ENCODE results near the gene IRF4.

IRF4 gene

DNA sequence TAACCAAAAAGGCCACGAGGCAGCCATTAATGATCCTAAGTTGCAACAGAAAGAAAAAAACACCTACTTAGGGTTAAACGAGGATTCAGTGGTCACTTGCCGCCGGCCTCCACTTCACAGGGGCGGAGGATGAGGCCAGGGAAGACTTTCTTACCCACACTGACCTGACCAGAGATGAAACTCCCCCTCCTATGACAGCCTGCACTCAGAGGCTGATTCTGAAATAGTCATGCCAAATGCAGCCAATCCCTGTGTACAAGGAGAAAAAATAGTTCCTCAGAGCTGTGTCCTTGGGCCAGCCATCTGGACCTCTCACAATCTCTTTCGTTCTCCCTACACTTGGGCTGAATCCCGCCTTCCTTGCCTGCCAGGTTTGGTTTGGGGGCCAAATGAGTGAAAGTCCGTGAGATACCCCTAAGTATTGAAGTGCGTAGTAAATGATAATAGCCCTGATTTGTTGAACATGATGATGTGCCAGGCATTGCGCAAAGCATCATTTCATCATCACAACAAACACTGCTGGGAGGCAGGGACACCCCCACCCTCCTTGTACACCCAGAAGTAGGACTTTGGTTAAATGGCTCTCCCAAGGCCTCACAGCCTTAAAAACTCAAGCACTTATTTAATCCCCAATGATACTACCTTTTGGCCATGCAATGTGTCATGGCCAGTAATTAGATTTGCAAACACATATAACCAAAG is 3.2 kb upstream of the IRF4 start:
- no peak for TF ChIP-seq POLR2A (IDR thresholded peaks at IDR 0.05; ENCODE audit: low read depth, low read length)
- no peak for TF ChIP-seq POLR2AphosphoS5 (IDR thresholded peaks at IDR 0.05; ENCODE audit: low read depth, low read length)
- TF ChIP-seq TAF1 (IDR thresholded peaks at IDR 0.05; ENCODE audit: borderline replicate concordance, low read depth, low read length) = no peak
- FAIRE-seq = peak; percentile 14

DNA sequence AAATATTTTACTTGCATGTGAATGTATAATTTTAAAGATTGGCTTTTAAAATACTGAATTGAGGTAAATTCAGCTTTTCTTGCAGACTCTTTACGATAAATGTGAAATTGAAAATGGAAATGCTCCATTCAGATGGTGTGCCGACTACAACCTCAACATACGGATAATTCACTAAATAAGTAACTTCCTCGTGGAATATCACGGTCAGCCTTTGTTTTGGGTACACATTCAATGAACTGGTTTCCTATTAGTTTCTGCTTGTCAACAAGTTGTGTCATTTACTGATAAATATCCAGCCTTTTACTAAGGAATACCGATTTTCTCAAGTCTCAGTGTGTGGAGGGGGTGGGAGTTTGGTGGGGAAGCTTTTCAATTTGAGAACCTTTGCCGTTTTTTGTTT is 2.4 kb upstream of the IRF4 start:
- DNase-seq (ENCODE audit: insufficient read length) (no peak), FAIRE-seq (no peak)
- TF ChIP-seq TAF1 (IDR thresholded peaks at IDR 0.05; ENCODE audit: borderline replicate concordance, low read depth, low read length) = no peak
- no peak for TF ChIP-seq POLR2A (IDR thresholded peaks at IDR 0.05; ENCODE audit: low read depth, low read length)
- TF ChIP-seq POLR2AphosphoS5 (IDR thresholded peaks at IDR 0.05; ENCODE audit: low read depth, low read length) = no peak

More for the DNA sequence above, 3.2 kb upstream of the IRF4 start:
- DNase-seq (ENCODE audit: insufficient read length) = no peak

DNA sequence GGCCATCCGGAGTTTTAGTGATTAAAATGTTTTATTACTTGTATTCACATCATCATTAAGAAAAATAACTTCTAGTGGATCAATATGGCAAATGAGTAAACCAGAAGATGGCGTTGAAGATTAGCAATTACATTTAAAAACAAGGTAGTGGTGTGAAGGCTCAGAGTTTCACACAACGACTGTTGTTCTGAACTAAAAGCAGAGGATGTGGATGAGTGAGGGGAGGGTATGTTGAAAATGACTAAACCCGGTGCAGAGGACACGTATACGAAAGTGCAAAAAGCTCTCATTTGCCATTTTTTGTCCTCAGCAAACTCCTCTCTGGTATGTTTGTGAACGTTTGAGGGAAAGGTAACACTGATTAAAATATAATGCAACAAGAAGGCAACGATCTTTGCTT is 1.9 kb upstream of the IRF4 start:
- FAIRE-seq = peak; percentile 96
- no peak for DNase-seq (ENCODE audit: insufficient read length)
- TF ChIP-seq POLR2AphosphoS5 (IDR thresholded peaks at IDR 0.05; ENCODE audit: low read depth, low read length) = peak; percentile 51
- TF ChIP-seq TAF1 (IDR thresholded peaks at IDR 0.05; ENCODE audit: borderline replicate concordance, low read depth, low read length) = peak; percentile 48; the same call in 1 of the 2 replicates
- no peak; the same call in 1 of the 2 replicates for TF ChIP-seq POLR2A (IDR thresholded peaks at IDR 0.05; ENCODE audit: low read depth, low read length)

DNA sequence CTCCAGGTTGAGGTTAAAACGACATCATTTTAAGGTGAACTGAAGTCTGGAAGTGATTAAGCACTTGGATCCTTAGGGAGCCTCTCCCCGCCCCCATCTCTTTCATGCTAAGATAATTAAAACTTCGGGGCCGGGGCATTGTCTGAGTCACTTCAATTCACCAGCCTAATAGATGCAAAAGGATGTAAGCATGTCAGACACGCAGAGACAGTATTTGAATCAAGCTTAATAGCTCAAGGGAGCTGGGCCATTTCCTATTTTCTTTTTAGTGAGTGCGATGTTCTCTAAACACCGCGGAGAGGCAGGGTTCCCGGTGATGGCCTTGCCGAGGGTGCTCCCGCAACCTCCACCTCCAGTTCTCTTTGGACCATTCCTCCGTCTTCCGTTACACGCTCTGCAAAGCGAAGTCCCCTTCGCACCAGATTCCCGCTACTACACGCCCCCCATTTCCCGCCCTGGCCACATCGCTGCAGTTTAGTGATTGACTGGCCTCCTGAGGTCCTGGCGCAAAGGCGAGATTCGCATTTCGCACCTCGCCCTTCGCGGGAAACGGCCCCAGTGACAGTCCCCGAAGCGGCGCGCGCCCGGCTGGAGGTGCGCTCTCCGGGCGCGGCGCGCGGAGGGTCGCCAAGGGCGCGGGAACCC is 516 bp upstream of the IRF4 start:
- TF ChIP-seq POLR2AphosphoS5 (IDR thresholded peaks at IDR 0.05; ENCODE audit: low read depth, low read length) (no peak), TAF1 (IDR thresholded peaks at IDR 0.05; ENCODE audit: borderline replicate concordance, low read depth, low read length) (no peak), POLR2A (IDR thresholded peaks at IDR 0.05; ENCODE audit: low read depth, low read length) (no peak)
- FAIRE-seq (peak; percentile 92), DNase-seq (ENCODE audit: insufficient read length) (no peak)

DNA sequence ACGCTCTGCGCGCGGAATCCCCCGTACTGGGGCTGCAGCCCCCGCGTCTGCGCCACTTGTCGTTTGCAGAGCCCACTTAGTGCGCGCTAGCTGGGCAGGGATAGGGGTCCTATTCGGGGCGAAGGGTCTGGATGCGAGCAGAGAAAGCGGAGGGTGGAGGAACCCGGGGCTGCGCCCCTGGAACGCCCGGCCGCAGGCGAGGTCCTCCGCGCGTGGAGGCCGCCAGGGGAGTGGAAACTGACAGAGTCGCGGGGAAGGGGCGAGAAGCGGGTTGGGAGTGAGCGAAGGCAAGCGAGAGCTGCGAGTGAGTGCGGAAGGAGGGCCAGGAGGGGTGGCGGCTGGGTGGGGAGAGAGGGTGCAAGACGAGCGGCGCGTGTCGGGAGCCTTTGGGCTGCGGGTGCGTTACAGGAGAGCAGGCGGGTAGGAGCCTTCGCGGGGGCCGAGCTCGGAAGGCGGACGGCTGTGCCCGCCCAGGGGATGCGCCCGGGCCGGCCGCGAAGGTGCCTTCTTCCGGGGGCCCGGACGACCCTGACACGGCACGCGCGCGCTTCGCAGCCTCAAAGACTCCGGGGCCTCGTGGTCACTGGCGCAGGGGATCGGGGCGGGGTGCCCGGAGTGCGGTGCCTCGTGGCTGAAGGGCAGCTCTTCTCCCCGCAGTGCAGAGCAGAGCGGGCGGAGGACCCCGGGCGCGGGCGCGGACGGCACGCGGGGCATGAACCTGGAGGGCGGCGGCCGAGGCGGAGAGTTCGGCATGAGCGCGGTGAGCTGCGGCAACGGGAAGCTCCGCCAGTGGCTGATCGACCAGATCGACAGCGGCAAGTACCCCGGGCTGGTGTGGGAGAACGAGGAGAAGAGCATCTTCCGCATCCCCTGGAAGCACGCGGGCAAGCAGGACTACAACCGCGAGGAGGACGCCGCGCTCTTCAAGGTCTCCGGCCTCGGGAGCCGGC is 1.2 kb downstream of the IRF4 start:
- FAIRE-seq (no peak), DNase-seq (ENCODE audit: insufficient read length) (no peak)
- TF ChIP-seq POLR2AphosphoS5 (IDR thresholded peaks at IDR 0.05; ENCODE audit: low read depth, low read length) = peak; percentile 70
- peak; percentile 50 for TF ChIP-seq POLR2A (IDR thresholded peaks at IDR 0.05; ENCODE audit: low read depth, low read length)
- no peak for TF ChIP-seq TAF1 (IDR thresholded peaks at IDR 0.05; ENCODE audit: borderline replicate concordance, low read depth, low read length)

DNA sequence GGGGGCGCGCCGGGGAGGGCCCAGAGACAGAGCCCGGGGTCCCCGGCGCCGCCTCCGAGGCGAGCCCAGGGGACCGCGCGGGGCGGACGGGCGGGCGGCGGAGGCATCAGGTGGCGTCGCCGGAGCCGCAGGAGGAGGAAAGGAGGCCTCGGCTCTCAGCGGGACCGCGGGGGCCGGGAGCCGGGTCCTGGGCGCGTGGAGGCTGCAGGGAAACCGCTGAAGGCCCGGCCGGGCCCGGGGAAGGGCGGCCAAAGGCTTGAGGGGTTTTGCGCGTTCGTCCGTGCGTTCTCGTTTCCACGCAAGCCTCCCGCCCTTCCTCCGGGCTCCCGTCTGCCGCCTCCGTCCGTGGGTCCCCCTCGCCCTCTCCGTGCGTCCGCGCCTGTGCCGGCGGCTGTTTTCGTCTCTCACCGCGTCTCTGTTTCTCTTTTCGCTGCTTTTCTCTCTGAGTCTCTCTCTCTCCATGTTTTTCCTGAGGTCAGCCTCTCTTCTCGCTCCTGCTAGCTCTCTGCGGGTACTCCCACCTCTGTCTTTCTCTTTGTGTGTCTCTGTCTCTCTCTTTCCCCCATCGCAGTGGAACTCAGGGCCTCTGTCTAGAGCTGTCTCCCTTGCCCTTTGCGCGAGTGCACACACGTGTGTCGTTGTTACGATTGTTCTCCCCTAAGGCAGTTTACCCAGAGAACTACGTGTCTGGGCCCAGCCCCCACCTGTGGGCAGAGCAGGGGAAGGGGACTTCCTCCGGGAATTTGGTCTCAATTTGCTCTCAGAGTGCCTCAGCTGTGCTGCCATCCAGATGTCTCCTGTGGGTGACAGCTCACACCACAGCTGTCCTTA is 2.1 kb downstream of the IRF4 start:
- peak; percentile 70 for TF ChIP-seq POLR2A (IDR thresholded peaks at IDR 0.05; ENCODE audit: low read depth, low read length)
- peak; percentile 86 for TF ChIP-seq POLR2AphosphoS5 (IDR thresholded peaks at IDR 0.05; ENCODE audit: low read depth, low read length)
- peak; percentile 10; the same call in 1 of the 2 replicates for TF ChIP-seq TAF1 (IDR thresholded peaks at IDR 0.05; ENCODE audit: borderline replicate concordance, low read depth, low read length)
- DNase-seq (ENCODE audit: insufficient read length) (no peak), FAIRE-seq (peak; percentile 74)

DNA sequence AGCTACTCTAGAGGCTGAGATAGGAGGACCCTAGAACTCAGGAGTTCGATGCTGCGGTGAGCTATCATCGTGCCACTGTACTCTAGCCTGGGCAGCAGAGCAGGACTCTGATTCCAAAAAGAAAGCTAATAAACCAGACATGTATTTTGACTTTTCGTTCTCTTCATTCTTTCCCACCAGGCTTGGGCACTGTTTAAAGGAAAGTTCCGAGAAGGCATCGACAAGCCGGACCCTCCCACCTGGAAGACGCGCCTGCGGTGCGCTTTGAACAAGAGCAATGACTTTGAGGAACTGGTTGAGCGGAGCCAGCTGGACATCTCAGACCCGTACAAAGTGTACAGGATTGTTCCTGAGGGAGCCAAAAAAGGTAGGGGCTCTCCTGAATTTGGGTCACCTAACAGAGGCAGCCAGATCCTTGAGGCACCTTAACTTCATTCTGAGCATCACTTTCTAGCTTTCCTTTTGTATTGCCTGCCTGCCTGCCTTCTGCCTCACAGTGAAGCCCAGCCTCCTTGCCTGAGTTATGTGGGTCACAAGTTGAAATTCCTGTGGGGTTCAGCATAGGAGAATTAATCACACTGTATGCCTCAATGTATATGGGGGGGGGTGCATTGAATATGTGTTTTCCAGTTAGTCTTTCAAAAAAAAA is 3.2 kb downstream of the IRF4 start:
- TF ChIP-seq POLR2AphosphoS5 (IDR thresholded peaks at IDR 0.05; ENCODE audit: low read depth, low read length) = peak; percentile 83
- TF ChIP-seq POLR2A (IDR thresholded peaks at IDR 0.05; ENCODE audit: low read depth, low read length) = peak; percentile 52; the same call in 1 of the 2 replicates
- no peak for TF ChIP-seq TAF1 (IDR thresholded peaks at IDR 0.05; ENCODE audit: borderline replicate concordance, low read depth, low read length)
- DNase-seq (ENCODE audit: insufficient read length) (no peak), FAIRE-seq (peak; percentile 50)

DNA sequence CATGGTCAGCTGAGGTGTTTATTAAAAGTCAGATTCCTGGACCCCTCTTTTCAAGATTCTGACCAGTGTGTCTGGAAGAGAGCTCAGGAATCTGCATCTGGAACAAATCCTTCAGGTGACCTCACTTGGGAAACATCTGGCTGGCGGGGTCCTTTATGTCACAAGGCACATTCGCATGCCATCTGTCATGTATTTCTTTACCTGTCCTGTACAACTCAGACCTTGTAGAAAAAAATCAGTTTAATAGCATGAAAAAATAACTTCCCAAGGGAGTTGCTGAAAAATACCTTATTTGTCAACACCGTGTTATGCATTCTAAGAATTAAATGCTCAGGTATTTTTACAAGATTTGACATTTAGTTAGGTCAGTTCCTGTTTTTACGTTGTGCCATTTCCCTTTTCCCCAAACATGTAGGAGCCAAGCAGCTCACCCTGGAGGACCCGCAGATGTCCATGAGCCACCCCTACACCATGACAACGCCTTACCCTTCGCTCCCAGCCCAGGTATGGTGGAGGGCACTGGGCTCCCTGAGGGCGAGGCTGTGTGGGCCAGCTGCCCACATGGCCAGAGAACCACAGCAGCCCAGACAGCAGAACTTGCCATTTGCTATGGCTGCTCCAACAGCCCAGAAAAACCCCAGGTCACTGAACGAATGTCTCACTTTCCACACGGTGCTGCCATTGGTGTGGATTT is 4.0 kb downstream of the IRF4 start:
- TF ChIP-seq POLR2A (IDR thresholded peaks at IDR 0.05; ENCODE audit: low read depth, low read length) = peak; percentile 71
- TF ChIP-seq POLR2AphosphoS5 (IDR thresholded peaks at IDR 0.05; ENCODE audit: low read depth, low read length) = peak; percentile 91
- TF ChIP-seq TAF1 (IDR thresholded peaks at IDR 0.05; ENCODE audit: borderline replicate concordance, low read depth, low read length) = no peak
- DNase-seq (ENCODE audit: insufficient read length) (no peak), FAIRE-seq (peak; percentile 48)

DNA sequence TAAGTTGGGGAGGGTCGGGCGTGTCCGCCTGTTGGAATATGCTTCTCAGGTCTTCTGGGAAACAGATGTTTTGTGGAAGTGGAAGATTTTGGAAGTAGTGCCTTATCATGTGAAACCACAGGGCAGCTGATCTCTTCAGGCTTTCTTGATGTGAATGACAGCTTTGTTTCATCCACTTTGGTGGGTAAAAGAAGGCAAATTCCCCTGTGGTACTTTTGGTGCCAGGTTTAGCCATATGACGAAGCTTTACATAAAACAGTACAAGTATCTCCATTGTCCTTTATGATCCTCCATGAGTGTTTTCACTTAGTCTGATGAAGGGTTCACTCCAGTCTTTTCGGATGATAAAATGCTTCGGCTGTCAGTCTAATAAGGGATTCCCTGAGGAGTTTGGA is 4.6 kb downstream of the IRF4 start:
- FAIRE-seq = peak; percentile 33
- no peak for TF ChIP-seq TAF1 (IDR thresholded peaks at IDR 0.05; ENCODE audit: borderline replicate concordance, low read depth, low read length)
- peak; percentile 1; the same call in 1 of the 2 replicates for TF ChIP-seq POLR2A (IDR thresholded peaks at IDR 0.05; ENCODE audit: low read depth, low read length)
- no peak for DNase-seq (ENCODE audit: insufficient read length)
